Small intestine (tissue), 7 donors: ENCODE results near the gene CGNL1. TPM values are rescaled to one million over a fixed set of nuclear protein-coding genes. Genes with fewer than 3 reads are reported as not detected.
A peak's percentile ranks its signal among the peaks of the same experiment; 100 is the strongest.

Experiments
- DNase-seq, 2 donors: peaks; one replicate each; pipeline versions ENCODE4 v3.0.0 to v3.0.0-alpha.2; 2013
- FAIRE-seq: peaks from 2 replicates; lab custom pipeline; 2012; peaks lifted over from hg19 to GRCh38; lab: Jason Lieb, UNC
- H3K27ac ChIP-seq, 3 donors: one replicate each; pipeline ENCODE4 v1.5.1; 2013; ENCODE audit warnings: low read length in 2 of 3, mild to moderate bottlenecking in 2 of 3, control low read depth in 1 of 3, inconsistent platforms in 1 of 3, low read depth in 1 of 3, moderate library complexity in 1 of 3
- H3K27me3 ChIP-seq, 3 donors: one replicate each; pipeline ENCODE4 v1.6.1; 2013; ENCODE audit warnings: low read length in 3 of 3, inconsistent platforms in 1 of 3; ENCODE audit not compliant: control insufficient read depth in 3 of 3, insufficient read depth in 3 of 3
- H3K36me3 ChIP-seq, 3 donors: one replicate each; pipeline ENCODE4 v1.6.1; 2013; ENCODE audit warnings: low read length in 3 of 3, inconsistent platforms in 1 of 3, low read depth in 1 of 3, mild to moderate bottlenecking in 1 of 3, moderate library complexity in 1 of 3; ENCODE audit not compliant: control insufficient read depth in 3 of 3, insufficient read depth in 2 of 3
- H3K4me1 ChIP-seq, 3 donors: one replicate each; pipeline ENCODE4 v1.6.1; 2013; ENCODE audit warnings: low read length in 2 of 3, inconsistent platforms in 1 of 3, low read depth in 1 of 3, mild to moderate bottlenecking in 1 of 3, moderate library complexity in 1 of 3; ENCODE audit not compliant: control insufficient read depth in 3 of 3, insufficient read depth in 2 of 3
- H3K4me3 ChIP-seq, 3 donors: one replicate each; pipeline ENCODE4 v1.5.1; 2013; ENCODE audit warnings: low read length in 3 of 3, control low read depth in 1 of 3, inconsistent platforms in 1 of 3, low read depth in 1 of 3, mild to moderate bottlenecking in 1 of 3, moderate library complexity in 1 of 3
- H3K9me3 ChIP-seq, 2 donors: one replicate each; pipeline ENCODE4 v1.6.1; 2013; ENCODE audit warnings: low read depth in 1 of 2, low read length in 1 of 2; ENCODE audit not compliant: control insufficient read depth in 2 of 2, insufficient read depth in 1 of 2
- WGBS, 3 donors: extraction: QIAGEN DNeasy Blood & Tissue Kit; methylation state at CpG; one replicate each; pipeline ENCODE4 v1.1.7; 2013; 5-methylcytosine and 5-hydroxymethylcytosine counted together
- polyA plus RNA-seq, 4 donors: library from polyadenylated mRNA; stranded (reverse) in 3 of 4; unstranded in 1 of 4; fragments of 200-250 nt in 3 of 4; fragments of 120-200 nt in 1 of 4; gene quantifications; one replicate each; pipeline versions ENCODE4 v1.2.1 to v1.2.3, GENCODE V29; 2013
- donor health status: healthy with polysubstance abuse.
- donor health status: control.
- donor health status: control.
- donor health status: Bipolar disorder and iron deficiency.
- donor health status: healthy.

CGNL1 gene
- polyA plus RNA-seq, 4 donors, result 0.81 to 5.1 (median 1.9) TPM

DNA sequence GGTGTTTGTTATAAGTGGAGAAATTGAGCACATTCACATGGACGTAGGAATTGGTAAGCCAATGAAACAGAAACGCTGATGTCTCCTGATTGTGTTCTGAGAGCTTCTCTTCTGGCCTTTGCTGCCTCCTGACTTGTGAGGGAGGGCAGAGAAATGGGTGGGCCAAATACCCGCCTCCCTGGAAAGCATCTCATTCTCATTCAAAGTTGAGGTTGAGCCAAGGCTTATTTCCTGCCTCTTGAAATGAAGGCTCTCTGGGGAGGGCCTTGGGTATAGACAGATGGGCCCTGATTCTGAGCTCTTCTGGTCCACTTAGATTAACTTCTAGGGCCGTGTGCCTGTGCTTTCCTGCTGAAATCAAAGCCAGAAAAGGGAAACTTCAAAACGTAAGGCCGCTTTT, 158.0 kb downstream of the CGNL1 start:
- Histone ChIP-seq H3K27me3 (no peaks in the 10 kb centered on the region), H3K4me1 (peaks cover 0 to 22% (median 6%) of the 10 kb centered on the region in 3 donors), H3K27ac (no peak overlapping the region), H3K9me3 (no peaks in the 10 kb centered on the region), H3K36me3 (no peaks in the 10 kb centered on the region), H3K4me3 (no peak overlapping the region)
- 44 to 78% (median 76%) methylated on average over 6 of the region's 6 CpGs for WGBS, 3 donors
- DNase-seq, result no peak
- FAIRE-seq, result no peak

DNA sequence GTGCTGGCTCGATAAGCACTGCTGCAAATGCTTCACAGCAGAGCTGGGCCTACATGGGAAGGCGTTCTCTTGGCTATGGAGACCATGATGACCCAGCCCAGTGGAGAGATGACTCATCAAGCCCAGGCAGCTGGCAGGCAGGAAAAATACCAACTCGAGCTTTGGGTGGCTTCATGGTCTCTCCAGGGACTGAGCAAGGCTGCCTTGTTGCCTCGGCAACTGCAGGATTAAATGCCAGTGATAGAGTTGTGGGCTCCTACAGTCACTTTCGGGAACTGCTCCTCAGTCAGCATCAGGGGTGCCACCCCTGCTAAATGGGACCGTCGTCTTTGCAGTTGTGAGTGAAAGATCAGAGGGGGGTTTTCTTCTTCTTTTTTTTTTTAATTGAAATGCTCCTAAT, 160.8 kb downstream of the CGNL1 start:
- Histone ChIP-seq H3K27ac (no peak overlapping the region), H3K4me1 (peaks cover 0 to 11% (median 6%) of the 10 kb centered on the region in 3 donors), H3K9me3 (peaks cover 0 to 3% of the 10 kb centered on the region in 2 donors), H3K36me3 (peaks cover 0 to 6% (median 0%) of the 10 kb centered on the region in 3 donors), H3K27me3 (no peaks in the 10 kb centered on the region), H3K4me3 (no peak overlapping the region)
- DNase-seq (peak in 1 of 2 donors; percentile 25), FAIRE-seq (no peak)
- 68 to 75% (median 70%) methylated on average over 7 of the region's 7 CpGs for WGBS, 3 donors

GRCh38 chr15:57537488-57538264, 161.4 kb downstream of the CGNL1 start:
- 54 to 74% (median 56%) methylated on average over 4 of the region's 4 CpGs for WGBS, 3 donors
- H3K4me3 ChIP-seq, result no peak overlapping the region
- no peaks in the 10 kb centered on the region for H3K27me3 ChIP-seq
- H3K36me3 ChIP-seq, result peaks cover 0 to 6% (median 0%) of the 10 kb centered on the region in 3 donors
- FAIRE-seq, result no peak
- no peak for DNase-seq
- peaks cover 0 to 11% (median 6%) of the 10 kb centered on the region in 3 donors for H3K4me1 ChIP-seq
- no peak overlapping the region for H3K27ac ChIP-seq
- peaks cover 0 to 3% of the 10 kb centered on the region in 2 donors for H3K9me3 ChIP-seq

DNA sequence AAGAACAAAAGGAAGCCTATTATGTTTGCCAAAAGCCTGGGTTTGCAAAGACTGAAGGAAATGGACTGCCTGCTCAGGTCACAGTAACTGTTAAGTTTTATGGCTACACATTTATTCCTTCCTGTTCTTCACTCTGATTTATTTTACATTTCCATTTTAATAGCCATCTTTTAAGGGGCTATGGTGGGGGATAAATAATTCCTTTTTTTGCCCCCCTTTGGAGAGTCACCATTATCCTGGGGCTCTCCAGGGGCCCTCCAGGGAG, 161.9 kb downstream of the CGNL1 start:
- peaks cover 0 to 3% of the 10 kb centered on the region in 2 donors for H3K9me3 ChIP-seq

DNA sequence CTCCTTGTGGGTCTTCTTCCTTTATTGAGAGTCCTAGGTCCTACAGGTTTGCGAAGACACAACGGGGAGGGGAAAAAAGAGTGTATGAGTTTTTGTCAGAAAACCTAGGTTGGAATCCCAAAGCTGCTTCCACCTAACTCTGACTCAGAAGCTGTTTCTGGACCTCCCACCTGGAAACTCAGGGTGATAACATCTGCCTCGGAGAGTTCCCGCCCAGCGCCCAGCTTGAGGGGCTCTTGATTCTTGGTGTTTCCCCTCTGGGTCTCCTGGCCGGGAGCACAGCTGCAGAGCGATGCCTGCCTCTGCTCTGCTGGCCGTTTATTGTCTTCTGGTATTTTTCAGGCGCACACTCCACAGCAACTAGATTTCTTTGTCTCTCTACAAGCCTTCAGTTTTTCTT, 162.5 kb downstream of the CGNL1 start:
- Histone ChIP-seq H3K27me3 (no peaks in the 10 kb centered on the region), H3K9me3 (peaks cover 0 to 3% of the 10 kb centered on the region in 2 donors), H3K27ac (no peak overlapping the region), H3K36me3 (peaks cover 0 to 6% (median 0%) of the 10 kb centered on the region in 3 donors), H3K4me1 (peaks cover 0 to 11% (median 6%) of the 10 kb centered on the region in 3 donors), H3K4me3 (no peak overlapping the region)
- WGBS, 3 donors, result 84 to 92% (median 92%) methylated on average over 9 of the region's 9 CpGs
- no peak for DNase-seq
- FAIRE-seq, result no peak

More for the DNA sequence above, 161.9 kb downstream of the CGNL1 start:
- Histone ChIP-seq H3K27me3 (no peaks in the 10 kb centered on the region), H3K27ac (no peak overlapping the region), H3K36me3 (peaks cover 0 to 6% (median 0%) of the 10 kb centered on the region in 3 donors), H3K4me3 (no peak overlapping the region), H3K4me1 (peaks cover 0 to 11% (median 6%) of the 10 kb centered on the region in 3 donors)
- FAIRE-seq (no peak), DNase-seq (no peak)

DNA sequence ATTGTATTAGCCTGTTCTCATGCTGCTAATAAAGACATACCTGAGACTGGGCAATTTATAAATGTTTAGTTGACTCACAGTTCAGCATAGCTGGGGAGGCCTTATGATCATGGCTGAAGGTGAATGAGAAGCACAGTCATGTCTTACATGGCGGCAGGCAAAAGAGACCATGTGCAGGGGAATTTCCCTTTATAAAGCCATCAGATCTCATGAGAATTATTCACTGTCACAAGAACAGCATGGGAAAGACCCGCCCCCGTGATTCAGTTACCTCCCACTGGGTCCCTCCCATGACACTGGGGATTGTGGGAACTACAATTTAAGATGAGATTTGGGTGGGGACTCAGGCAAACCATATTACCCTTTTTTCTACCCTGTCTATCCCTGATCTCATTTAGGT, 163.9 kb downstream of the CGNL1 start:
- FAIRE-seq (no peak), DNase-seq (no peak)
- 83 to 93% (median 93%) methylated on average over 3 of the region's 3 CpGs for WGBS, 3 donors
- Histone ChIP-seq H3K36me3 (peaks cover 0 to 14% (median 0%) of the 10 kb centered on the region in 3 donors), H3K27ac (no peak overlapping the region), H3K9me3 (peaks cover 0 to 3% of the 10 kb centered on the region in 2 donors), H3K4me1 (peaks cover 0 to 11% (median 0%) of the 10 kb centered on the region in 3 donors), H3K4me3 (no peak overlapping the region), H3K27me3 (no peaks in the 10 kb centered on the region)

- H3K9me3 ChIP-seq, result peaks cover 0 to 3% of the 10 kb centered on the region in 2 donors
- peaks cover 0 to 16% (median 0%) of the 10 kb centered on the region in 3 donors for H3K36me3 ChIP-seq
- FAIRE-seq (no peak), DNase-seq (no peak)
- 71 to 84% (median 75%) methylated on average over 11 of the region's 11 CpGs for WGBS, 3 donors
- H3K27me3 ChIP-seq, result no peaks in the 10 kb centered on the region
- H3K4me1 ChIP-seq, result peaks cover 0 to 11% (median 0%) of the 10 kb centered on the region in 3 donors
- H3K4me3 ChIP-seq, result no peak overlapping the region
- no peak overlapping the region for H3K27ac ChIP-seq
These were observed 164.4 kb downstream of the CGNL1 start for GRCh38 chr15:57540736-57541135.

- Histone ChIP-seq H3K27me3 (no peaks in the 10 kb centered on the region), H3K4me3 (no peak overlapping the region), H3K4me1 (peaks cover 0 to 11% (median 0%) of the 10 kb centered on the region in 3 donors), H3K9me3 (peaks cover 0 to 3% of the 10 kb centered on the region in 2 donors), H3K36me3 (peaks cover 0 to 16% (median 0%) of the 10 kb centered on the region in 3 donors), H3K27ac (no peak overlapping the region)
- DNase-seq, result no peak
- 84 to 86% (median 85%) methylated on average over 8 of the region's 8 CpGs for WGBS, 3 donors
- no peak for FAIRE-seq
These were observed 165.0 kb downstream of the CGNL1 start for GRCh38 chr15:57541271-57541670.
